HG03095 (cell line): Measurements from ENCODE around the gene TBL1X.

ENCODE experiments used
- ATAC-seq: cut with Tn5 transposase; IDR thresholded peaks from one replicate; pipeline ENCODE4 v1.9.1; 2021; ENCODE audit warnings: moderate library complexity; ENCODE audit not compliant: unreplicated experiment

The TBL1X gene

DNA sequence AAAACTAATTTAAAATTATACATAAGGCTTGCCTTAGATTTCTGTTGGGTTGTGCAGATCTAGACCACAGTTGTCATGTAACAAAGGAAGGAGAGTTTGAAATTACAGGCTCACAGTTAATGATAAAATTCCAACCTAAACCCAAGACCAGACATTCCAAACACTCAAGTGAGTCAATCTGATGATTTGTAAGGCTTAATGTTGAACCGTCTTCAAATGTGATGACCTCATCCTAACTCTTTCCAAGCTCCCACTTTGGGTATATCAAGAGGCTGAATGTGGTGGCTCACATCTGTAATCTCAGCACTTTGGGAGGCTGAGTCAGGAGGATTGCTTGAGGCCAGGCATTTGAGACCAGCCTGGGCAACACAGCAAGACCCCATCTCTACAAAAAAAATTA lies 149.2 kb downstream of the TBL1X start:
- no peak for ATAC-seq

DNA sequence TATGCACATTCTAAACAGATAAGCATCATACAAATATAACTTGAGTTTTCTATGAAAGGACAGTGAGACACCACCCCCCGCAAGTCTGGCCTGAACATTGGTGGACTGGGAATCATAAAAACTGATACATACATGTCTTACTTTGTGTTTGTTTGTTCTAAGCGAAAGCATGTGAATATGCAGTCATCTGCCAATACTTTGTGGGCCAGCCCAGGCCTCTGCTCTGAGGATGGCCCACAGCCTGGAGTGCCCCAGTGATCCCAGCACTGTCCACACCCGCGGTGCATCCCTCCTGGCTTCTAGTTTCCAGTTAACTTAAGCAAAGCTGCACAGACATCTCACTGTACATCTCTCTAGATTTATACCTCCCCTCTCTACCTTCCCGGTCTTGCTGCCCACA lies 154.3 kb downstream of the TBL1X start:
- ATAC-seq, result no peak

DNA sequence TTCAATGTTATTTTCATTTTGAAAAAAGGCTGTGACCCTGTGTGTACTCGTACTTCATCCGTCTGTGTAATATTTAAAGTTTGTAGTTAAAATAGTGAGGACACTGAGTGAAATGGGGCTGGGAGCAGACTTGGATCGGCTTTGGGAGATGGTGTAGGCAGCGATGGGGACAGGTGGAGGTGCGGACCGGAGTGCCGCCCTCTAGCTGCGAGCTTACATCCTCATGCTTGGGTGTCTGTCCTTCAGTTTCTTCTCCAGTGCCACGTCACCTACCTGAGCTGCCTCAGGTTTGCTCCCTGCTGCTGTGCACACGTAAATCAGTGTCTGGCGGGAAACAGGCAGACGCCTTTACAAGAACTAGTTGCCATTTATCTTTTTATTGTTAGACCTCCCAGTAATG lies 154.7 kb downstream of the TBL1X start:
- no peak for ATAC-seq

DNA sequence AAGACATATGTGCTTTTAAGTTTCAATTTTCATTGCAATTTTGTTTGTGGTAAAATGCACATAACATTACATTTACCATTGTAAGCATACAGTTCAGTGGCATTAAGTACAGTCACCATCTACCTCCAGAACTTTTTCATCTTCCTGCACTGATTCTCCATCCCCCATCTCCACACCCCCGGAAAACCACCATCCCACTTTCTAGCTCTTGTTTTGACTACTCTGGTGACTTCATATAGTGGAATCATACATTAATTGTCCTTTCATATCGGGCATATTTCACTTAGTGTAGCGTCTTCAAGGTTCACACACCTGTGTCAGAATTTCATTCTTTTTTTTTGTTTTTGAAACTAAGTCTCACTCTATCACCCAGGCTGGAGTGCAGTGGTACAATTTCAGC lies 157.3 kb downstream of the TBL1X start:
- no peak for ATAC-seq

DNA sequence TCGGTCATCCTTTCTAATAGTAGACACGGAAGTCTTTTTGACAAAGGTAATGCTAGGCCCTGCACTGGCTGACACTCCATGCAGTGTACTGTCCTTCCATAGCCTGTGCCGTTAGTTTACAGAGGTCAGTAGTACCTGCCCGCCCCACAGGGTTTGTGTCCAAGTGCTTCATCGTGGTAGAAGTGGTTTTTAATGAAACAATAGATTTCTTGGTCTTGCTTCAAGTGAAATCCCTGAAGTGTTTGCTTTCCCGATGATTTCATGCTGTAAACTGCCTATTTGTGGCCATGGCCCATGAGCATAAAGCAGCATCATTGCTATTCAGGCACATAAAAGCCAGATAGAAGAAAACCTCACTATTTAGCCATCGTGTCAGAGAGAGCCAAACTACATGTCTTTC lies 161.5 kb downstream of the TBL1X start:
- no peak for ATAC-seq

DNA sequence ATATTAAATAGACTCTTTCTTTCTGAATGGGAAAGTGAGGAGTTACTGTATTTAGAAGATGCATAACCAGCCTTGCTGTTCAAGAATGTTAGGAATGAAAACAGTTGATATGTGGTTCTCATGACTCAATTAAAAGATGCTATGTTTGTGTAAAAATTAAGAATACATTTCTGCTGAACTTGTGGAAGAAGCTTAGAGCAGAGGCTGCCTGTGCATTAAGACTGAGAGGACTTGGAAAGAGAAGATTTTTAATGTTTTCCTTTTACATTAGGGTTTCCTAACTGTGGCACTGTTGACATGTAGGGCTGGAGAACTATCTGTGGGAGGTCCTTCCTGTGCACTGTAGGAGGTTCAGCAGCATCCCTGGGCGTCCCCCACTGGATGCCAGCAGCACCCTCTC lies 163.1 kb downstream of the TBL1X start:
- no peak for ATAC-seq

DNA sequence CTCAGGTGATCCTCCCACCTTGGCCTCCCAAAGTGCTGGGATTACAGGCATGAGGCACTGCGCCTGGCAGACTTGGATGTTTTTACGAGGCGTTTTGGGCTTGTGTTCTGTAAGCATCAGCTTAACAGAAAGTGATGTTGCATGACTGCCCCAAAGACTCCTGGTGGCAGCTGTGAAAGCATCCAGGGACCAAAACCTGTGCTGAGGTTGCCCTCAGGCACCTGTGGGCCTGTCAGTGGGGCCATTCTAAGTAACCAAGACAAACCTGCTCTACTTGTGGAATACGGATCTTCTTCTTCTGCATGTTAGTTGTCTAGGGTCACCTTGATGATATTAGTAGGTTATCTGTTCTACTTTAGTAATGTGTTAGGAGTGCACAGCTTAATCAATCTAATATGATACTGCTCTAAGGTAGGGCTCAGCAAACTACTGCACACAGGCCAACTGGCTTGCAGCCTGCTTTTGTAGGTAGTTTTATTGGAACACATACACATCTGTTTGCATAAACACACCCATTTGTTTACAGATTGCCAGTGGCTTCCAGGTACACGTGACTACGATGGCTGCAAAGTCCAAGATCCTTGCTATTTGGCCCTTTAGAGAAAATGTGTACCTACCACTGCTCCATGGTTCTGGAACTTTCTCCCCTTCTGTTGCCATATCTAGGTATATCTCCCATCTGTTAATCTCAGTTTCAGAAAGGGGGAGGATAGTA lies 164.1 kb downstream of the TBL1X start:
- no peak for ATAC-seq

DNA sequence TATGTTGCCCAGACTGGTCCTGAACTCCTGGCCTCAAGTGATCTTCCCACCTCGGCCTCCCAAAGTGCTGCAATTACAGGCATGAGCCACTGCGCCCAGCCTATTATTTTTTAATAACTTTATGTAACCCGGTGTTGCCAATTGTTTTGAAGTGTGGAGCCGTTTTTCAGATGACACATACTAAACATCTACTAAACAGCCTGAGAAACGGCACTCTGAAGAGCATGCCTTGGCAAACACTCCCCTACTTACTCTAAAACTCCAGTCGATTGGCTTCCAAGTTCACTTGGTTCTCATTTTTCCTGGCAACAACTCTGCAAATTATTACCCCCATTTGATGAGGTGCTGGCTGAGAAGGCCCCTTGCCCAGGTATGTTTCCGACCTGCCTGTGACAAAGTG lies 169.7 kb downstream of the TBL1X start:
- ATAC-seq, result no peak

DNA sequence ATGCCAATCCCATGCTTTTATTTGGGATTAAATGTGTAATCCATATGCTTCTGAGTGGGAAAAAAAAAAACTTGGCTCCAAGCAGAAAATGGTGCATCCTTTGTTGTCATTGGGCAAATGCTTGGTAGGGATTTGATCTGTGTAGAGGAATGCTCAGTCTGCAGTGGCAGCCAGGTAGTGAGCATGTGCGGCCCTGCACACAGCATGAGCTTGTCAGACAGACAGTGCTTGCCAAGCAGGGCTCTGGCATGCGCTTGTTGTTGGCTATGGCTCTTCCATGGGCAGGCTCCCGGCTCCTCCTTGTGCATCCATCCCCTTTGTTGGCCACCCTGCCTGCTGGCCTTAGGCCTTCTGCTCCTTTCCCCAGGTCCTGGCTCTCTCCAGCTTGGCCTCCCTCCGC lies 170.5 kb downstream of the TBL1X start:
- no peak for ATAC-seq

DNA sequence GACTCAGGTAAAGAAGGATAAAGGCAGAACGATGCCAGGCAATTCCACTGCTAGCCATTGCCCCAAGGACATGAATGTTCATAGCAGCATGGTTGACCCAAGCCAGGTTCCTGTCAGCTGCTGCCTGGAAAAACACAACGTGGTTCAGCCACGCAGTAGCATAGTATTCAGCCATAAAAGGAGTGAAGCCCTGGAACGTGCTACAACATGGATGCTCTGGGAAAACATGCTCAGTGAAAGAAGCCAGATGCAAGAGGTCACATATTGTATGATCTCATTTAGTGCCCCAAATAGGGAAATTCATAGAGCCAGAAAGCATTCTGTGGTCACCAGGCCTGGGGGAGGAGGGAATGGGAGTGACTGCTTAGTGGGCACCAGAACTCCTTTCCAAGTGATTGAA lies 170.9 kb downstream of the TBL1X start:
- no peak for ATAC-seq

DNA sequence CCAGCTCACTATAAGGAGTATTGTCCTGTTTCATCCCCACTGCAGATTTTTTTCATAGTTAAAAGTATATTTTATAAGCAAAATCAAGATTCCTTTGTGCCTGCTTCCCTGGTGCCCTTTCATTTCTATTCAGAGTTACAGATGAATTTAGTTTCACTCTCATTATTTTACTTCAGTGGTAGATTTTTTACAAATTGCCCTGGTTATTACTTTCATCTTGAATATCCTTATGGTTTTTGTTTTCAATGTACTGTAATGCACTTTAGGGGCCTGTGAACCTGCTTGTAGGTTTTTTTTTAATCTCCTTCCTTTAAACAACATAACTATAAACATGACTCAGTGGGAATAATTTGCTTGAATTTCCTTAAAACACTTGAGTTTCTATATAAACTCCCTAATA lies 174.0 kb downstream of the TBL1X start:
- ATAC-seq, result no peak

DNA sequence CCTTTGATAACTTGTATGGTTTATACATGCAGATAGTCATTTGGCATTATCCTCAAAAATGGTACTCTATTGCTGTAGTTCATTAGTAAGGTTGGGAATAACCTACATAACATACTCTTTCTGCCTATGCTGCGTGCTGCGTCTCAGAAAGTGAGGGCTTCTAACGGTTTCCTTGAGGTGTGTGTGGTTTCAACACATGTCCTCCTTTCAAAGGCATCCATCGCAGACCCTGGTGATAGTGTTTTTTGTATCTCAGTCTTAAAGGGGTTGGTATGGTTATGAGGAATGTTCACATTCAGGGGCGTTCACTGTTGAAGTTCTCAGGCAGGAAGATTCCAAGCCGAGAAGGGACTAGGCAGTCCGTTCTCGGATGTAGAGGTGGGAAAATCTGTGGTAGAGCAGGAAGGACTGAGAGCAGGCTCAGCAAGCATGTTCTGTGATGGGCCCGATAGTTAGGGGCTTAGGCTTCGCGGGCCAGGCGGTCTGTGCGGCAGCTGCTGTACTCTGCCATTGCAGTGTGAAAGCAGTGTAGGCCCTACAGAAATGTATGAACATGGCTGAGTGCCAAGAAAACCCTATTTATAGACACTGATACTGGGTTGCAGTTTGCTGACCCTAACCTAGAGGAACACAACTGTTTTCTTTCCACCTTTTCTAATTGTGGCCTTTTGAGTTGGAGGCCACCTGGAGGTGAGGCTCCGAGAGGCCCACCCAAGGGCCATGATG lies 177.6 kb downstream of the TBL1X start:
- no peak for ATAC-seq

DNA sequence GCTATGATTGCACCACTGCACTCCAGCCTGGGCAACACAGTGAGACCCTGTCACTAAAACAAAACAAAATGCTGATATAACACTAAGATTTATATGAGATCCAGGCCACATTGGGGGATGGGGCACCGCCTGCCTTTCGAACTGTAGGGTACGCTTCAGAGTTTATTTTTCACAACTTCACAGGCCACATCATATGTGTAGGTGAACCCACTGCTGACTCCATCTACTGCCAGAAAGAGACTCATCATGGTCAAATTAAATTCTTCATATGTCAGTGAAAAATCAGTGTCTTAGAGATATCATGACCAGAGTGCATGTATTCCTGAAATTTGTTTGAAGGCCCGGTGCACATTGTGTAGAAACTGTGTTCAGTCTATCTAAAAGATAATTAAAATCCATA lies 178.9 kb downstream of the TBL1X start:
- ATAC-seq, result no peak

DNA sequence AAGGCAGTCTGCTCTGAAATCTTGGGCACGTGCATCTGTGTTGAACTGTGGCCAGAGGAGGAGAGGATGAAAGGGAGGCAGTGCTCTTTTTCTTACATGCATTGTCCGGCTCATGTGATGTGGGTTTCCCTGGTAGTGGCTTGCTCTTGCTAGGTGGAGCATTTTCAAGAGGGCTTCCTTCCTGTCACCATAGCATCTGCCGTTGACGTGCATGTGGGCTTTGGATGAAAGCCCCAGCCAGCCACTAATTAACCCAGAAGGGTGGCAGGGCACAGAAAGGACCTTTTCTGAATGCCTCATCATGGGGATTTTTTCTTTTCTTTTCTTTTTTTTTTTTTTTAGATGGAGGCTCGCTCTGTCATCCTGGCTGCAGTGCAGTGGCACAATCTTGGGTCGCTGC lies 179.5 kb downstream of the TBL1X start:
- ATAC-seq, result peak; percentile 83

DNA sequence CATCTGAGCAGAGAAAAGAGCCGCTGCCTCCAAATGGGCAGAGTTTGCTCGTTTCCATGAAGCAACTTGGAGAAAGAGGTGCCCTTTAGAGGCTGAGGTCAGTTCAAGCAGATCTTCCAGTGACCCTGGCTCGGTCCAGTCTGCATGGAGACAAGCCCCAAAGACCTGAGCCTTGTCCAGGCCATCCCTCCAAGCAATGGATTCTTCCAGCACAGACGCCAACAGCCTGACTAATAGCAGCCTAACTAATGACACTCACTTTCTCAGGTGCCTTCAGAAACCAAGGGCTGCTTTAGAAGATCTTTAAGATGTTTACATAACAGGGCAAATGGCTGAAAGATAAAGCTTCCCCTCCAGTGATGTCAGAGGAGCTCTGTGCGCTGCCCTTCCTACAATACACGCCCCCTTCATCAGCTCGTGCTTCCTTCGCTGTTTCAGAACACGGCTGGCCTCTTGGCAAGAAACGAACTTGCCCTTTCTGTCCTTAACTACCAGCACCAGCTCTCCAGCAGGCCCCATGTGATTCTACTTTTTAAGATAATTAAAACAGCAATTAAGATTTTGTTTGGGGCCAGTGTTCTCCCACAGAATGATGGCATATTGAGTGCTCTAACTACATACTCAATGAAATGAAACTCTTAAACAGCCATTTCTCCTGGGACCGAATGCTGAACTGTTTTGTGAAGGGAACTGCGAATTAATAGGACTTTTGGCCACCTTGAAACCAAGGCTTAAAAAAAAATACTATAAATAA lies 181.8 kb downstream of the TBL1X start:
- no peak for ATAC-seq

DNA sequence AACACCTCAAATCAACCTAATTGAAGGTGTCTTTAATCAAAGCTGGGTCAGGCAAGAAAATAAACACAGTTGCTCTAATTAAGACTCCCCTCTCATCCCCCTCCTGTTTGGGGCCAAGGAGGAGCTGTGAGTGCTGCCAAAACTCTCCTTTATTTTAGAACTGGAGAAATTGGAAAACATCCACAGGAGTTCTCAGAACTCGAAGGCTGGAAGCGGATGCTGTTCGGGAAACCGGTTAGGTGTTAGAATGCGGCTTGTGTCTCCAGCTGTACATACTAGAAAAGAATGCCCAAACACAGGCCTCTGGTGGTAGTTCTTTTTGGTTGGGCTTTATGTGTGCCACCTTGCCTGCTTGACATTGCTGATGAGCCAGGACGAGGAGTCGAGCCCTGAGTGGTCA lies 182.6 kb downstream of the TBL1X start:
- ATAC-seq, result no peak

DNA sequence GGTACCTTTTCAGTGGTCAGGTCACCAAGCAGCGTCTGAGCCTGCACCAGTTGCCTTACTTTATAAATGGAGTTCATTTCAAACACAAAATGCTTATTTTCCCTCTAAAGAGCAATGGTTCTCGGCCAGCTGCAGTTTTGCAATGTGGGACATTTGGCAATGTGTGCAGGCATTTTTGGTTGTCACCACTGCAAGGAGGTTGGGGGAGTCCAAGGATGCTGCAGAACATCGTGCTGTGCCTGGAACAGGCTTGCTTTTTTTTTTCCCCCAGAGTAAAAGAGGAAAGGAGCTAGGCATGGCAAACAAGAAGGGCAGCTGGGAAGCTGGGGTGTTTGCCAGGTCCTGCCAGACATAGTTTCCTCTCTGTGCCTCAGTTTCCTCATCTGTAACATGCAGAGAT lies 185.2 kb downstream of the TBL1X start:
- ATAC-seq, result no peak

DNA sequence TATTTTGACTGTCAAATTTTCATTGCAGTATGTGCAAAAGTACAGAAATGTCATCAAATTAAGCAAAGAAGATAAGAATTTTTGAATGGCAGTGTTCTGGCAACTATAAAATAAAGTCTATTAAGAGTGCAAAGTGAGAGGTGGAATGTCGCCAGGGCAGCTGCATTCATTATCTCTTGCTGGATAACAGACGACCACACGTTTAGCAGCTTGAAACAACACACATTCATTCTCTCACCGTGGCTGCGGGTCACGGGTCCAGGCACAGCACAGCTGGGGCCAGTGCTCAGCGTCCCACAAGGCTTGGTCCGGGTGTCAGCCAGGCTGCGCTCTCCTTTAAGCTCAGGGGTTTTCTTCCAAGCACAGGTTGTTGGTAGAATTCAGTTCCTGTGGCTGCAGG lies 186.9 kb downstream of the TBL1X start:
- ATAC-seq, result no peak

DNA sequence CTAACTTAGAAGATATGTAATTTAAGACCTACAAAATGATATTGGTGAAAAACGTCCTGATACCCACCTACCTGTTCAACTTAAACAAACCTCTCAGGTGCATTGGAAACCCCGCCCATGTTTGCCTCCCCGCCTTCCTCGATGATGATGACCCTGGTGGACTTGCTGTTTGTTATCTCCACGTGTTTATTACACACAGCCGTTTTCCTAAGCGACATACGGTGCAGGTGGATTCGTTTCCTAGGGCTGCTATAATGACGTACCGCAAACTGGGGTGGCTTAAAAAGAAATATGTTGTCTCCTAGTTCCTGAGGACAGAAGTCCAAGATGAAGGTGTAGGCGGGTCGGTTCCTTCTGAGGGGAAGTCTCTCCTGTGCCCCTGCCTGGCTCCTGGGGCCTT lies 190.1 kb downstream of the TBL1X start:
- ATAC-seq, result no peak

DNA sequence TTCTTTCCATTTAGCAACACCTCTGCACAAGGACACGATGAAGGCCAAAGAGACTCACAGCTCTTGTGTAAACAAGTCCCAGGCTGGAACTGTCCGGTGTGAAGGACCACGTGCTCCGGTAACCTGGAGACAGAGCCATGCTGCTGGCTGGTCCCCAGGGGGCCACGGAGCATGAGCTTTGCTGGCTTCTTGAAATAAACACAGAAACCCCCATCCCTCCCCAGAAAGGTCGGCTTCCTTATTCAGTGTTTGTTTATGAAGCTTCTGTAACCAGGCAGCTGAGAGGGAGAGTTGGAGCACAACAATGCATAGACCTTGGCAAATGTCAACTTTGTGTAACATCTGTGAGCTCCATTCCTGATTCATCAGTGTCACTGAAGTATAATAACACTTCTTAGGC lies 191.4 kb downstream of the TBL1X start:
- no peak for ATAC-seq

DNA sequence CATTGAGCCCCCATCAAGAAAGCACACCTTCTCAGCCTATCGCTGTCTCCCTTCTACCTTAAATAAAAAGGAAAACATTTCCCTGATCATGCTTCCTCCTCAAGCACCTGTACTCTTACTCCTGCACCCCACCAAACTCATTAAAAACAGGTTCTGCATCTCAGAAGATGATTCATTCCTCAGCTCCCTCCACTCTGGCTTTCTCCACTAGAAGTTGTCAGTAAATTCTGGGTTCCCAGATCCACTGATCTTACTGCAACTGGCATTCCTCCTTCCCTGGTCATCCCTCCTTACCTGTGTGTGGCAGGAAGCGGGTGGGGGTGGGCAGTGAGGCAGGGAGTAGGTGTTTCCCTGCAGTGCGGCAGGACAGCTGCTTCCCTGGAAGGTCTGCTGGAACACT lies 192.0 kb downstream of the TBL1X start:
- ATAC-seq, result no peak

DNA sequence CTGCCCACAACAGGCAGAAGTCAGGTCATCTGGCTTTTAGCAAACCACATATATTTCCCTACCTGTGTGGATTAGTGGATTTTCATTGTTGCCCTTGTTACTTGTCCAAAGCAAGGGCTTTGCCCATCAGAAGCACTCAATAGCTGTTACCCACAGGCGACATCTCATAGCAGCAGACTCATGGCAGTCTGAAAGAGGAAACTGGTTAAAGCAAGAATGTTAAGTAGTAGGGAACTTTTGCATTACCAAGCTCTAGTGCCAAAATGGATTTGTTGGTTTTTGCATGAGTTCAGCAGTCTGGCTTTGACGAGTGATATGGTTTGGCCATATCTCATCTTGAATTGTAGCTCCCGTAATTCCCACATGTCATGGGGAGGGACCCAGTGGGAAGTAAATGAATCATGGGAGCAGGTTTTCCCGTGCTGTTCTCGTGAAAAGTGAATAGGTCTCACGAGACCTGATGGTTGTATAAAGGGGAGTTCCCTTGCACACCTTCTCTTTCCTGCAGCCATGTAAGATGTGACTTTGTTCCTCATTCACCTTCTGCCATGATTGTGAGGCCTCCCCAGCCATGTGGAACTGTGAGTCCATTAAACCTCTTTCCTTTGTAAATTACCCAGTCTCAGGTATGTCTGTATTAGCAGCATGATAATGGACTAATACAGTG lies 192.9 kb downstream of the TBL1X start:
- ATAC-seq, result no peak
